ENCODE results near the gene ZAR1. TPM values are rescaled to one million over a fixed set of nuclear protein-coding genes. Genes with fewer than 3 reads are reported as not detected.
A peak's percentile ranks its signal among the peaks of the same experiment; 100 is the strongest.

ZAR1 gene
- total and polyA plus RNA-seq, 10 of the 15 experiments (the other 5 are each of a cell fraction or from before 2014, with no cell fraction given), result not detected

GRCh38 chr4:48484494-48485168, 5.4 kb upstream of the ZAR1 start:
- Histone ChIP-seq H3K9me3 (replicated peaks; ENCODE audit: control insufficient read depth, insufficient read depth, low read length) (peaks cover 3% of the 10 kb centered on the region; the same call in 2 of the 3 replicates), H3K36me3 (ENCODE audit: control insufficient read depth in 2 of 2, insufficient read depth in 2 of 2, low read length in 1 of 2) (no peaks in the 10 kb centered on the region), H2AFZ (ENCODE audit: control insufficient read depth, low read depth, low read length) (no peak overlapping the region), H4K20me1 (ENCODE audit: control insufficient read depth, insufficient read depth) (no peaks in the 10 kb centered on the region), H3K4me1 (ENCODE audit: control insufficient read depth, insufficient read depth, low read length) (no peaks in the 10 kb centered on the region), H3K9ac (ENCODE audit: control insufficient read depth, insufficient read depth, low read length) (no peak overlapping the region), H3K79me2 (ENCODE audit: control insufficient read depth, insufficient read depth, low read length) (no peaks in the 10 kb centered on the region), H3K4me2 (ENCODE audit: control insufficient read depth, insufficient read depth) (no peak overlapping the region), H3K27ac (ENCODE audit: control insufficient read depth, insufficient read depth) (no peak overlapping the region), H3K4me3 (no peak overlapping the region), H3K27me3 (replicated peaks in 1 of 2; ENCODE audit: control insufficient read depth in 2 of 2, insufficient read depth in 2 of 2, low read length in 1 of 2) (peaks cover 8 to 40% of the 10 kb centered on the region in 2 experiments)
- ChIA-PET SMC1A (ENCODE audit: uncharacterized antibody, unreplicated experiment) (interaction anchor here (1.4 kb wide), 1 partner anchor 8 kb away, joined by 5 read pairs; no protein-coding TSS in a partner anchor), RAD21 (ENCODE audit: unreplicated experiment) (interaction anchor here (0.6 kb wide), 1 partner anchor 477 kb away, joined by 3 read pairs; no protein-coding TSS in a partner anchor), POLR2A (no interaction called here), CTCF (interaction anchor here (1.8 kb wide), 1 partner anchor 18 kb away, joined by 6 read pairs; no protein-coding TSS in a partner anchor)
- ATAC-seq, result no peak
- FAIRE-seq, result no peak
- no peak for DNase-seq (ENCODE audit: low read depth, low spot score)
- BruUV-seq (replicated peaks), result no TSS peak
- in situ Hi-C loops (cut with MboI) (no loop called here), intact Hi-C loops (cut with micrococcal nuclease; ENCODE audit: unreplicated experiment) (no loop called here)
- TF ChIP-seq E2F8 (IDR thresholded peaks at IDR 0.05; ENCODE audit: low read depth, partially characterized antibody), result no peak
- 0 out of 2 replicates have a peak, but pooled peaks have one; percentile 67 for TF ChIP-seq EZH2 (IDR thresholded peaks at IDR 0.05; ENCODE audit: borderline replicate concordance, control insufficient read depth, low read depth, low read length)
- 64% methylated on average over 22 of the region's 22 CpGs for WGBS (ENCODE audit: insufficient coverage, insufficient replicate concordance, low lambda C conversion rate, missing lambda C conversion rate)

GRCh38 chr4:48489683-48490011, 405 bp upstream of the ZAR1 start:
- in situ Hi-C loops (cut with MboI), result no loop called here
- H3K27ac ChIP-seq (ENCODE audit: control insufficient read depth, insufficient read depth), result no peak overlapping the region
- ChIA-PET CTCF (no interaction called here), RAD21 (ENCODE audit: unreplicated experiment) (no interaction called here), SMC1A (ENCODE audit: uncharacterized antibody, unreplicated experiment) (no interaction called here), POLR2A (no interaction called here)
- 50% methylated on average over 12 of the region's 14 CpGs for WGBS (ENCODE audit: insufficient coverage, insufficient replicate concordance, low lambda C conversion rate, missing lambda C conversion rate)
- H3K9ac ChIP-seq (ENCODE audit: control insufficient read depth, insufficient read depth, low read length), result no peak overlapping the region
- H3K4me3 ChIP-seq, result peak overlapping the region; percentile 19; the same call in 1 of the 2 replicates
- no peak overlapping the region; the same call in 1 of the 2 replicates for H2AFZ ChIP-seq (ENCODE audit: control insufficient read depth, low read depth, low read length)
- no TSS peak for BruUV-seq (replicated peaks)
- intact Hi-C loops (cut with micrococcal nuclease; ENCODE audit: unreplicated experiment), result no loop called here
- no peak for DNase-seq (ENCODE audit: low read depth, low spot score)
- no peaks in the 10 kb centered on the region for H3K36me3 ChIP-seq (ENCODE audit: control insufficient read depth in 2 of 2, insufficient read depth in 2 of 2, low read length in 1 of 2)
- H4K20me1 ChIP-seq (ENCODE audit: control insufficient read depth, insufficient read depth), result no peaks in the 10 kb centered on the region; the same call in 1 of the 2 replicates
- H3K27me3 ChIP-seq (replicated peaks in 1 of 2; ENCODE audit: control insufficient read depth in 2 of 2, insufficient read depth in 2 of 2, low read length in 1 of 2), result peaks cover 6 to 27% of the 10 kb centered on the region in 2 experiments
- ATAC-seq, result no peak
- no peaks in the 10 kb centered on the region for H3K4me1 ChIP-seq (ENCODE audit: control insufficient read depth, insufficient read depth, low read length)
- H3K79me2 ChIP-seq (ENCODE audit: control insufficient read depth, insufficient read depth, low read length), result no peaks in the 10 kb centered on the region
- no peaks in the 10 kb centered on the region; the same call in 2 of the 3 replicates for H3K9me3 ChIP-seq (replicated peaks; ENCODE audit: control insufficient read depth, insufficient read depth, low read length)
- H3K4me2 ChIP-seq (ENCODE audit: control insufficient read depth, insufficient read depth), result peak overlapping the region; percentile 67; the same call in 1 of the 2 replicates
- FAIRE-seq, result no peak
- TF ChIP-seq CREM (IDR thresholded peaks at IDR 0.05; ENCODE audit: low read depth) (no peak), RELA (IDR thresholded peaks at IDR 0.05; ENCODE audit: borderline replicate concordance, partially characterized antibody) (no peak), KLF5 (IDR thresholded peaks at IDR 0.05; ENCODE audit: partially characterized antibody) (no peak), BACH1 (IDR thresholded peaks at IDR 0.05; ENCODE audit: borderline replicate concordance) (no peak), CTCF (IDR thresholded peaks at IDR 0.05 in 2 of 3, conservative IDR thresholded peaks at IDR 0.05 in 1 of 3; ENCODE audit: control insufficient read depth in 2 of 3, extremely low read depth in 1 of 3, insufficient read depth in 1 of 3, low read depth in 3 of 3, low read length in 3 of 3) (no peak), PKNOX1 (IDR thresholded peaks at IDR 0.05) (no peak), TCF7 (IDR thresholded peaks at IDR 0.05; ENCODE audit: borderline replicate concordance) (no peak), NFYA (IDR thresholded peaks at IDR 0.05; ENCODE audit: borderline replicate concordance, low read depth, low read length) (no peak)
